Keratinocyte (primary cell): ENCODE data around the gene QSOX2.

Experiments
- EZH2 ChIP-seq: IDR thresholded peaks from one replicate; pipeline ENCODE4 v1.6.1; 2012; ENCODE audit warnings: inconsistent platforms, mild to moderate bottlenecking, low read length, moderate library complexity
- TF ChIP-seq, protein P1 (sequence below), 3 experiments: IDR thresholded peaks in 1 of 3; conservative IDR thresholded peaks in 1 of 3; optimal IDR thresholded peaks in 1 of 3; 2 replicates in 2 of 3; 3 replicates in 1 of 3; pipeline versions ENCODE3 to v1.5.1; 2011; ENCODE audit warnings: low read length in 3 of 3, mild to moderate bottlenecking in 3 of 3, moderate library complexity in 2 of 3, control low read depth in 1 of 3, inconsistent platforms in 1 of 3; ENCODE audit not compliant: insufficient read depth in 2 of 3; ENCODE audit errors: extremely low read depth in 1 of 3

- TF ChIP-seq, protein P1, sequence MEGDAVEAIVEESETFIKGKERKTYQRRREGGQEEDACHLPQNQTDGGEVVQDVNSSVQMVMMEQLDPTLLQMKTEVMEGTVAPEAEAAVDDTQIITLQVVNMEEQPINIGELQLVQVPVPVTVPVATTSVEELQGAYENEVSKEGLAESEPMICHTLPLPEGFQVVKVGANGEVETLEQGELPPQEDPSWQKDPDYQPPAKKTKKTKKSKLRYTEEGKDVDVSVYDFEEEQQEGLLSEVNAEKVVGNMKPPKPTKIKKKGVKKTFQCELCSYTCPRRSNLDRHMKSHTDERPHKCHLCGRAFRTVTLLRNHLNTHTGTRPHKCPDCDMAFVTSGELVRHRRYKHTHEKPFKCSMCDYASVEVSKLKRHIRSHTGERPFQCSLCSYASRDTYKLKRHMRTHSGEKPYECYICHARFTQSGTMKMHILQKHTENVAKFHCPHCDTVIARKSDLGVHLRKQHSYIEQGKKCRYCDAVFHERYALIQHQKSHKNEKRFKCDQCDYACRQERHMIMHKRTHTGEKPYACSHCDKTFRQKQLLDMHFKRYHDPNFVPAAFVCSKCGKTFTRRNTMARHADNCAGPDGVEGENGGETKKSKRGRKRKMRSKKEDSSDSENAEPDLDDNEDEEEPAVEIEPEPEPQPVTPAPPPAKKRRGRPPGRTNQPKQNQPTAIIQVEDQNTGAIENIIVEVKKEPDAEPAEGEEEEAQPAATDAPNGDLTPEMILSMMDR (optimal IDR thresholded peaks at IDR 0.05 in 1 of 3, IDR thresholded peaks at IDR 0.05 in 1 of 3, conservative IDR thresholded peaks at IDR 0.05 in 1 of 3; ENCODE audit: extremely low read depth in 1 of 3, insufficient read depth in 2 of 3, low read length in 3 of 3) = no peak
- TF ChIP-seq EZH2 = no peak
Measured at GRCh38 chr9:136205707-136205992, 40.0 kb downstream of the QSOX2 start.
